CD4-positive, CD25-positive, alpha-beta regulatory T cell (primary cell): ENCODE measurements around the gene LAMC2. TPM values are rescaled to one million over a fixed set of nuclear protein-coding genes. Genes with fewer than 3 reads are reported as not detected.
A peak's percentile ranks its signal among the peaks of the same experiment; 100 is the strongest.

Experiments
- ATAC-seq, 2 donors: fragments of 150-1000 bp; cut with Tn5 transposase; one replicate each; pipeline ENCODE4 v1.10.0; 2021; ENCODE audit warnings: low read depth in 2 of 2, moderate number of reproducible peaks in 2 of 2, moderate library complexity in 1 of 2
- DNase-seq, 3 donors: peaks; one replicate each; pipeline versions ENCODE4 v3.0.0 to v3.0.0-alpha.2; 2012 to 2022; ENCODE audit warnings: mixed read lengths in 1 of 3
- H3K27ac ChIP-seq: one replicate; pipeline ENCODE4 v1.7.0; 2013; ENCODE audit warnings: mild to moderate bottlenecking, low read length; ENCODE audit not compliant: insufficient read depth, poor library complexity, severe bottlenecking
- H3K27me3 ChIP-seq: one replicate; pipeline ENCODE4 v1.7.0; 2013; ENCODE audit warnings: low read length; ENCODE audit not compliant: control insufficient read depth, insufficient read depth
- H3K36me3 ChIP-seq: one replicate; pipeline ENCODE4 v1.7.0; 2013; ENCODE audit warnings: mild to moderate bottlenecking, low read length, moderate library complexity; ENCODE audit not compliant: control insufficient read depth, insufficient read depth
- H3K4me1 ChIP-seq: 2 replicates; pipeline ENCODE4 v1.7.0; 2013; ENCODE audit warnings: mild to moderate bottlenecking, low read length; ENCODE audit not compliant: insufficient read depth, control insufficient read depth, poor library complexity, severe bottlenecking
- H3K4me3 ChIP-seq: one replicate; pipeline ENCODE4 v1.7.0; 2013; ENCODE audit warnings: low read depth, mild to moderate bottlenecking, low read length, moderate library complexity
- H3K9me3 ChIP-seq, 2 experiments: 1 replicate in 1 of 2; 2 replicates in 1 of 2; pipeline ENCODE4 v1.7.0; 2013; ENCODE audit warnings: low read length in 2 of 2, mild to moderate bottlenecking in 1 of 2, moderate library complexity in 1 of 2; ENCODE audit not compliant: control insufficient read depth in 2 of 2
- H3K27ac Mint-ChIP-seq, 3 donors: one replicate each; pipeline ENCODE4 v1.8.0; 2020 to 2022; ENCODE audit warnings: mild to moderate bottlenecking in 3 of 3, mixed read lengths in 3 of 3, moderate library complexity in 2 of 3
- H3K27me3 Mint-ChIP-seq: one replicate; pipeline ENCODE4 v1.8.0; 2022; ENCODE audit warnings: mild to moderate bottlenecking, mixed read lengths
- H3K36me3 Mint-ChIP-seq: one replicate; pipeline ENCODE4 v1.8.0; 2020; ENCODE audit warnings: mixed read lengths
- H3K4me1 Mint-ChIP-seq, 4 donors: one replicate each; pipeline ENCODE4 v1.8.0; 2020 to 2022; ENCODE audit warnings: mixed read lengths in 4 of 4, mild to moderate bottlenecking in 1 of 4
- H3K4me3 Mint-ChIP-seq, 4 donors: one replicate each; pipeline ENCODE4 v1.8.0; 2020 to 2022; ENCODE audit warnings: mild to moderate bottlenecking in 4 of 4, mixed read lengths in 4 of 4, moderate library complexity in 3 of 4
- H3K9me3 Mint-ChIP-seq, 7 donors: one replicate each; pipeline ENCODE4 v1.8.0; 2020 to 2022; ENCODE audit warnings: mixed read lengths in 7 of 7, mild to moderate bottlenecking in 3 of 7, moderate library complexity in 2 of 7
- polyA plus RNA-seq, 4 donors: library from polyadenylated mRNA; unstranded; fragments of 300-500 nt; fragmentation: Illumina TruSeq; gene quantifications; one replicate each; pipeline ENCODE4 v1.2.3, GENCODE V29; 2021
- total RNA-seq: library from RNA; stranded (reverse); gene quantifications from one replicate; pipeline ENCODE4 v1.2.3, GENCODE V29; 2022

The LAMC2 gene
- total and polyA plus RNA-seq, 5 donors from 2014 or later: not detected

GRCh38 chr1:183188240-183188639 is 2.2 kb downstream of the LAMC2 start:
- Histone ChIP-seq H3K4me3 (no peak overlapping the region), H3K36me3 (no peaks in the 10 kb centered on the region), H3K27me3 (peaks cover 4% of the 10 kb centered on the region), H3K9me3 (no peaks in the 10 kb centered on the region), H3K27ac (no peak overlapping the region), H3K4me1 (no peaks in the 10 kb centered on the region)
- DNase-seq (no peak), ATAC-seq (no peak)
- Mint-ChIP-seq H3K27ac (no peak overlapping the region), H3K4me1 (peaks cover 0 to 4% (median 0%) of the 10 kb centered on the region in 4 donors), H3K27me3 (peaks cover 27% of the 10 kb centered on the region), H3K36me3 (no peaks in the 10 kb centered on the region), H3K9me3 (no peaks in the 10 kb centered on the region), H3K4me3 (no peak overlapping the region)

DNA sequence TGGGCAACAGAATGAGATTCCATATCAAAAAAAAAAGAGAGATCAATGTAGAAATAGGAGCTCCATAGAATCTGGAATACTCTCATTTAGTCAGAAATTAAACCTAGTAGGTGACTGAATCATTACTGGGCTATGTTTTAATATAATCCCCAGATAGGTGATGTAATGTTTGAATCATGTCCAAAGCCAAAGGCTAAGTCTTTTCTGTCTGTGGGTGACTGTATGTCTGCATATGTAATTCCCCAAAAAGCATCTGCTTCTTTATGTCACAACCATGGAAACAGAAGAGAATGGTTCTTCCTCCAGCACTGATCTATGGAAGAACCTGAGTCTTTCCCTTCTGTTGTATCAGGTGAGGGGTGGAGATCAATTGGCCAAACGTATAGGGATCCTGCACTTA is 5.8 kb downstream of the LAMC2 start:
- H3K27ac Mint-ChIP-seq: no peak overlapping the region
- H3K9me3 Mint-ChIP-seq: no peaks in the 10 kb centered on the region
- H3K4me1 Mint-ChIP-seq: peaks cover 0 to 11% (median 7%) of the 10 kb centered on the region in 4 donors
- Histone ChIP-seq H3K9me3 (no peaks in the 10 kb centered on the region), H3K36me3 (no peaks in the 10 kb centered on the region), H3K4me3 (no peak overlapping the region), H3K4me1 (no peaks in the 10 kb centered on the region), H3K27ac (no peak overlapping the region), H3K27me3 (peaks cover 2% of the 10 kb centered on the region)
- DNase-seq (no peak), ATAC-seq (no peak)
- H3K27me3 Mint-ChIP-seq: peaks cover 11% of the 10 kb centered on the region
- H3K36me3 Mint-ChIP-seq: no peaks in the 10 kb centered on the region
- no peak overlapping the region for H3K4me3 Mint-ChIP-seq

GRCh38 chr1:183193963-183194525 is 8.0 kb downstream of the LAMC2 start:
- no peak for ATAC-seq
- Histone ChIP-seq H3K9me3 (no peaks in the 10 kb centered on the region), H3K4me3 (no peak overlapping the region), H3K36me3 (no peaks in the 10 kb centered on the region), H3K27me3 (peaks cover 2% of the 10 kb centered on the region), H3K27ac (no peak overlapping the region), H3K4me1 (no peaks in the 10 kb centered on the region)
- no peak for DNase-seq
- H3K4me3 Mint-ChIP-seq: no peak overlapping the region
- H3K4me1 Mint-ChIP-seq: peaks cover 0 to 11% (median 7%) of the 10 kb centered on the region in 4 donors
- no peak overlapping the region for H3K27ac Mint-ChIP-seq
- H3K36me3 Mint-ChIP-seq: no peaks in the 10 kb centered on the region
- peaks cover 11% of the 10 kb centered on the region for H3K27me3 Mint-ChIP-seq
- H3K9me3 Mint-ChIP-seq: peaks cover 0 to 2% (median 0%) of the 10 kb centered on the region in 7 donors

- Mint-ChIP-seq H3K27me3 (peaks cover 8% of the 10 kb centered on the region), H3K36me3 (no peaks in the 10 kb centered on the region), H3K4me1 (peaks cover 0 to 11% (median 7%) of the 10 kb centered on the region in 4 donors), H3K4me3 (no peak overlapping the region), H3K27ac (no peak overlapping the region), H3K9me3 (peaks cover 0 to 2% (median 0%) of the 10 kb centered on the region in 7 donors)
- no peak overlapping the region for H3K27ac ChIP-seq
- no peaks in the 10 kb centered on the region for H3K36me3 ChIP-seq
- no peak overlapping the region for H3K4me3 ChIP-seq
- DNase-seq: peak in 1 of 3 donors; percentile 82
- H3K9me3 ChIP-seq: no peaks in the 10 kb centered on the region
- H3K27me3 ChIP-seq: peaks cover 2% of the 10 kb centered on the region
- ATAC-seq: peak; percentile 69 to 73
- H3K4me1 ChIP-seq: no peaks in the 10 kb centered on the region
These were observed 8.6 kb downstream of the LAMC2 start for GRCh38 chr1:183194527-183195141.

DNA sequence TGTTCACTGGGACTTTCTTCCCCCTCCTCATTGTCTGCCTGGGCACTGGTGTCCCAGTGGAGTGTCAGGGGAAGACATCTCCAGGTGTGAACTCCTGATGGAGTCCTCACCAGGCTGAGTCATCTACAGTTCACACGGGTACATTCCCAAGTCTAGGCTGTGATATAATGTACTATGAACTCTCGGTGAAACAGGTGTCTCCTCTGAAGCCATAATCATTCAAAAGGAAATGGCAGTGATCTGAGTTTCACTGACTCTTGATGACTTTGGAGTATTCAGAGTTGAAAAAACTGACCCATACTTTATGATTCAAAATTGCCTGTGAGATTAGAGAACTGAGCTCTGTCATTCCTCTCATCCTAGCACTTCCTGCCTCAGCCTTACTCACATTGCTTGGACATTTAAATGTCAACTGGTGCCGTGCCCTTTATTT is 9.1 kb downstream of the LAMC2 start:
- Mint-ChIP-seq H3K9me3 (peaks cover 0 to 2% (median 0%) of the 10 kb centered on the region in 7 donors), H3K27ac (no peak overlapping the region), H3K4me3 (no peak overlapping the region), H3K27me3 (peaks cover 10% of the 10 kb centered on the region), H3K36me3 (no peaks in the 10 kb centered on the region), H3K4me1 (peaks cover 0 to 11% (median 7%) of the 10 kb centered on the region in 4 donors)
- Histone ChIP-seq H3K4me1 (no peaks in the 10 kb centered on the region), H3K4me3 (no peak overlapping the region), H3K36me3 (no peaks in the 10 kb centered on the region), H3K9me3 (no peaks in the 10 kb centered on the region), H3K27me3 (no peaks in the 10 kb centered on the region), H3K27ac (no peak overlapping the region)
- no peak for DNase-seq
- peak in 1 of 2 donors; percentile 8 for ATAC-seq

GRCh38 chr1:183197762-183198161 is 11.7 kb downstream of the LAMC2 start:
- DNase-seq (no peak), ATAC-seq (no peak)
- no peaks in the 10 kb centered on the region for H3K36me3 ChIP-seq
- no peaks in the 10 kb centered on the region for H3K4me1 ChIP-seq
- peaks cover 0 to 2% (median 0%) of the 10 kb centered on the region in 7 donors for H3K9me3 Mint-ChIP-seq
- H3K27ac ChIP-seq: no peak overlapping the region
- peaks cover 0 to 11% (median 7%) of the 10 kb centered on the region in 4 donors for H3K4me1 Mint-ChIP-seq
- H3K27ac Mint-ChIP-seq: no peak overlapping the region
- H3K9me3 ChIP-seq: no peaks in the 10 kb centered on the region
- H3K4me3 Mint-ChIP-seq: no peak overlapping the region
- H3K4me3 ChIP-seq: no peak overlapping the region
- H3K27me3 ChIP-seq: no peaks in the 10 kb centered on the region
- H3K36me3 Mint-ChIP-seq: no peaks in the 10 kb centered on the region
- peaks cover 5% of the 10 kb centered on the region for H3K27me3 Mint-ChIP-seq

DNA sequence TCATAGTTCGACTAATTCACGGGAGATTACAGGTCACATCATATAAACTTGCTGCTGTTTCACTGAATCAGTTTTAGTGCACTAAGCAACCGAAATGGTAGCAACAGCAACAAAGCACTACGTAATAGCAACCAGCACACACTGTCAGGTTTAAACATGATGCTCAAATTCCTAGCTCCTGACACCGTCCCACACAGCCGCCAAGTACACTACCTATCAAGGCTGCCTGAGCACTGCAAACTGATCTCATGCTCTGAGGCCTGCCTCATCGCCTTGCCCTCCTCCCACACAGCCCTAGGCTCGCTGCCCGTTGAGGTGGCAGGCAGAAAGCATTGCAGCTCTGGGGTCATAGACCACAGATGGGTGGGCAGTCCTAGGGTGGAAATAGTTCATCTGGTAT is 12.4 kb downstream of the LAMC2 start:
- Mint-ChIP-seq H3K4me1 (peaks cover 0 to 11% (median 7%) of the 10 kb centered on the region in 4 donors), H3K27ac (no peak overlapping the region), H3K27me3 (peaks cover 5% of the 10 kb centered on the region), H3K4me3 (no peak overlapping the region), H3K9me3 (peaks cover 0 to 2% (median 0%) of the 10 kb centered on the region in 7 donors), H3K36me3 (no peaks in the 10 kb centered on the region)
- Histone ChIP-seq H3K27ac (no peak overlapping the region), H3K27me3 (no peaks in the 10 kb centered on the region), H3K4me1 (no peaks in the 10 kb centered on the region), H3K9me3 (no peaks in the 10 kb centered on the region), H3K36me3 (no peaks in the 10 kb centered on the region), H3K4me3 (no peak overlapping the region)
- no peak for ATAC-seq
- DNase-seq: no peak

DNA sequence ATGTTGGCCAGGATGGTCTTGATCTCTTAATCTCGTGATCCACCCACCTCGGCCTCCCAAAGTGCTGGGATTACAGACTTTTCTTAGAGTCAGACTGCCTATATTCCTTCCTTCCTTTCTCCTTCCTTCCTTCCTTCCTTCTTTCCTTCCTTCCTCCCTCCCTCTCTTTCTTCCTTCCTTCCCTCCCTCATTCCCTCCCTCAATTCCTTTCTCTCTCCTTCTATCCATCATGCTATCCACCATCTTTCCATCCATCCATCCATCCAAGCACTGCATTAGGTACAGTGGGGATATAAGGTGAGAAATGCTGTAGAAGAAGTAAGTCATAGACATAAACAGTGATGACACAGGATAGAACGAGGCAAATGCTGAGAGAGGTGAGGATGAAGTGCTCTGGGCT is 13.2 kb downstream of the LAMC2 start:
- peaks cover 0 to 11% (median 7%) of the 10 kb centered on the region in 4 donors for H3K4me1 Mint-ChIP-seq
- Histone ChIP-seq H3K36me3 (no peaks in the 10 kb centered on the region), H3K9me3 (no peaks in the 10 kb centered on the region), H3K4me1 (no peaks in the 10 kb centered on the region), H3K27me3 (no peaks in the 10 kb centered on the region), H3K4me3 (no peak overlapping the region), H3K27ac (no peak overlapping the region)
- no peak for ATAC-seq
- no peak overlapping the region for H3K27ac Mint-ChIP-seq
- H3K4me3 Mint-ChIP-seq: no peak overlapping the region
- no peak for DNase-seq
- H3K36me3 Mint-ChIP-seq: no peaks in the 10 kb centered on the region
- peaks cover 0 to 2% (median 0%) of the 10 kb centered on the region in 7 donors for H3K9me3 Mint-ChIP-seq
- peaks cover 5% of the 10 kb centered on the region for H3K27me3 Mint-ChIP-seq
